Duodenal mucosa (tissue), 2 donors: ENCODE results near the gene ANO4.
"Not testable (repeated sequence)": the region's sequence is repeated elsewhere in the genome, so short reads cannot be mapped to it uniquely, and the experiment has no call there.

Source experiments
- H3K27ac ChIP-seq: one replicate; pipeline ENCODE4 v1.7.0; 2013; ENCODE audit warnings: low read depth, low read length
- H3K27me3 ChIP-seq, 2 donors: one replicate each; pipeline ENCODE4 v1.7.0; 2013; ENCODE audit warnings: low read length in 2 of 2, control low read depth in 1 of 2; ENCODE audit not compliant: insufficient read depth in 2 of 2, control insufficient read depth in 1 of 2
- H3K36me3 ChIP-seq, 2 donors: one replicate each; pipeline ENCODE4 v1.7.0; 2013; ENCODE audit warnings: low read length in 2 of 2, control low read depth in 1 of 2; ENCODE audit not compliant: insufficient read depth in 2 of 2, control insufficient read depth in 1 of 2
- H3K4me1 ChIP-seq, 2 donors: one replicate each; pipeline ENCODE4 v1.7.0; 2013; ENCODE audit warnings: low read length in 2 of 2, control low read depth in 1 of 2; ENCODE audit not compliant: insufficient read depth in 2 of 2, control insufficient read depth in 1 of 2
- H3K4me3 ChIP-seq, 2 donors: one replicate each; pipeline ENCODE4 v1.7.0; 2013; ENCODE audit warnings: low read length in 2 of 2, low read depth in 1 of 2
- H3K9ac ChIP-seq, 2 donors: one replicate each; pipeline ENCODE4 v1.7.0; 2013; ENCODE audit warnings: low read length in 2 of 2, low read depth in 1 of 2
- H3K9me3 ChIP-seq, 2 donors: one replicate each; pipeline ENCODE4 v1.7.0; 2013; ENCODE audit warnings: low read length in 2 of 2, control low read depth in 1 of 2; ENCODE audit not compliant: control insufficient read depth in 1 of 2

Gene ANO4

DNA sequence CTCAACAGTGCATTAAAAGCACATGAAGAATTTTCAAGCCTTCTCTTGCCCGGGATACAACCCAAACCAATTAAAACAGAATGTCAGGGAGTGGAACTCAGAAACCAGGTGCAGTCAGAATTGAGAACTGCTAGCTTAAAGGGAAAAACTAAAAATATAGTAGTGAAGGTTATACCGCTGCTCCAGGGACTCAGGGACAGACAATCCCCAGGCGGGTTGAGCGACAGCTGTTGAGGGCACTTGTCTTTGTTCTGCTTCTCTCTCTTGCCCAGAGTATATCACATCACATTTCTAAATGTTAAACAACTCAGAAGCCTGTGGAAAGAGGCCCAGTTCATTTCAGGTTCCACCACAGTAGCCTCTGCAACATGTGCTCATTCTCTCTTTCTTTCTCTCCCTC is 322.3 kb downstream of the ANO4 start:
- no peaks in the 10 kb centered on the region for H3K4me1 ChIP-seq
- H3K4me3 ChIP-seq, result no peak overlapping the region
- H3K27me3 ChIP-seq, result no peaks in the 10 kb centered on the region
- no peaks in the 10 kb centered on the region for H3K9me3 ChIP-seq
- no peak overlapping the region for H3K9ac ChIP-seq
- no peaks in the 10 kb centered on the region for H3K36me3 ChIP-seq
- no peak overlapping the region for H3K27ac ChIP-seq

DNA sequence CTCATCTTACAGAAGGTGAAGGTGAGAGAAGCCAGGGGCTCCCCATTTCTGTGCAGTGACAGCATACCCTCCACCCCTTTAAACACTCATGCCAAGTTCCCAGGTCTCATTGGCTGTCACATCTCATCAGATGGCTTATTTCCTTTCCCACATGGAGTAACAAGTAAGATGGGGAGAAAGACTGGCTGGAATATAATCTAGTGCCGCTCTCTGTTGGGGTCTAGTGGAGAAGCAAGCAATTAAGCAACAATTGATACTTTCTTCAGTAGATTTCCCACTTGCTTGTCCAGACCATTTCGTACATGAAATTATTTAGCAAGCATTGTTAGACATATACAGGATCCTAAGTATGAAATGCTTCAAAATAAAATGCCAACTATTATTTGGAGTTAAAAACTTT is 323.3 kb downstream of the ANO4 start:
- Histone ChIP-seq H3K36me3 (no peaks in the 10 kb centered on the region), H3K9ac (no peak overlapping the region), H3K4me3 (no peak overlapping the region), H3K4me1 (no peaks in the 10 kb centered on the region), H3K27me3 (no peaks in the 10 kb centered on the region), H3K27ac (no peak overlapping the region), H3K9me3 (no peaks in the 10 kb centered on the region)

DNA sequence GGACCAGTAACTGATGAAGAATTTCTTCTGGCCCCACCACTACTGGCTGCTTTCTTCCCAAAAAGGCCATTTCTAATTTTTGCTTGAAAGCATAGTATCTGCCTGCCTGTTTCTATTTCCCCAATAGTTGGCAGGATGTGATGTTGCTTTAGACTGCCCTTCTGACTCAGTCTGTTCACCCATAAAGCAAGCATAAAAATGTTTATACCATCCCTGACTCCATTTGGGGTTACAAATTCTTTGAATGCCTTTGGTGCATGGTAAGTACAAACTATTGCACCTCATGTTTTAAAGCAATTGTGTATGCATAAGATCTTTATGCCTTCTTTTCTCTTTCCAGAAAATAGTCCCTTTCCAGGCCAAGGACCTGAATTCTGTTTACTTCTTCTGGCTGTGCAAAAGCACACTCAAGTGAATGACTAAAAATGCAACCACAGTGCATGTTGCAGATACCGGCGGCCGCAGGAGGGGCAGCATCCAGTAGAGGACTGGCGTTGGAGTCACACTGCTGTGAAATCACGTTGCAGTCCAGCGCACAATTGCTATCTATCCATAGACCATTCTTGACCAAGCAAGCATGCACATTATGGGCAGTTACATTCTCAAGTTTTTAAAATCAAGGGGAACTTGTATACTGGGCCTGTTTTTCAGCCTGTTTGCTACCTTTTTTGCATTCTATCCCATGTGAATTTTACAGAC is 333.1 kb downstream of the ANO4 start:
- H3K27me3 ChIP-seq, result no peaks in the 10 kb centered on the region
- no peak overlapping the region for H3K9ac ChIP-seq
- no peaks in the 10 kb centered on the region for H3K9me3 ChIP-seq
- no peaks in the 10 kb centered on the region for H3K36me3 ChIP-seq
- H3K4me1 ChIP-seq, result no peaks in the 10 kb centered on the region
- H3K27ac ChIP-seq, result no peak overlapping the region
- no peak overlapping the region for H3K4me3 ChIP-seq

DNA sequence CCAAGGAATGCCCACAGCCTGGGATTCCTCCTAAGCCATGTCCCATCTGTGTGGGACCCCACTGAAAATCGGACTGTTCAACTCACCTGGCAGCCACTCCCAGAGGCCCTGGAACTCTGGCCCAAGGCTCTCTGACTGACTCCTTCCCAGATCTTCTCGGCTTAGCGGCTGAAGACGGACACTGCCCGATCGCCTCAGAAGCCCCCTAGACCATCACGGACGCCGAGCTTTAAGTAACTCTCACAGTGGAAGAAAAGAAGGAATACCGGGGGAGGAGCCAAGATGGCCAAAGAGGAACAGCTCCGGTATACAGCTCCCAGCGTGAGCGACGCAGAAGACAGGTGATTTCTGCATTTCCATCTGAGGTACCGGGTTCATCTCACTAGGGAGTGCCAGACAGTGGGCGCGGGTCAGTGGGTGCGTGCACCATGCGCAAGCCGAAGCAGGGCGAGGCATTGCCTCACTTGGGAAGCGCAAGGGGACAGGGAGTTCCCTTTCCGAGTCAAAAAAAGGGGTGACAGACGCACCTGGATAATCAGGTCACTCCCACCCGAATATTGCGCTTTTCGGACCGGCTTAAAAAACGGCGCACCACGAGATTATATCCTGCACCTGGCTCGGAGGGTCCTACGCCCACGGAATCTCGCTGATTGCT is 351.3 kb downstream of the ANO4 start:
- H3K4me1 ChIP-seq, H3K9me3 ChIP-seq, H3K27me3 ChIP-seq, H3K9ac ChIP-seq, H3K27ac ChIP-seq, H3K4me3 ChIP-seq, H3K36me3 ChIP-seq: not testable (repeated sequence)

DNA sequence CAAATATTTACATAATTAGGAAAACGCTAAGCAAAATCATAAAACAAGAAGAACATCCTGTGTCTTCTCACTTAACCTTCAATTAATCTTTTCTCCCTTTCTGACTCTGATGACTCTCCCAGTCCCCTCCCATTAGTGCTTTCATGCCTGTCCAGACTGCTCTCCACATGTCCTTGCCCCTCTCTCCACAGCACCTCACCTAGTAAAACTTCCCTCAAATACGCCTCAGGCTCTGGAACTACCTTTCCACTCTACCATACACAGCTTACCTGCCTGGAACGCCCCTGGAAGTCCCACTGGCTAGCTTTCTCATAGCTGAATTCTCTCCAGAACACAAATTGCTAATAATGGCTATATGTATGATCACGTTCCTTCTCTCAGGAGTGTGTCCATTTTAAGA is 370.7 kb downstream of the ANO4 start:
- Histone ChIP-seq H3K4me3 (no peak overlapping the region), H3K9me3 (no peaks in the 10 kb centered on the region), H3K27ac (no peak overlapping the region), H3K27me3 (no peaks in the 10 kb centered on the region), H3K4me1 (peaks cover 0 to 3% of the 10 kb centered on the region in 2 donors), H3K9ac (no peak overlapping the region), H3K36me3 (no peaks in the 10 kb centered on the region)

DNA sequence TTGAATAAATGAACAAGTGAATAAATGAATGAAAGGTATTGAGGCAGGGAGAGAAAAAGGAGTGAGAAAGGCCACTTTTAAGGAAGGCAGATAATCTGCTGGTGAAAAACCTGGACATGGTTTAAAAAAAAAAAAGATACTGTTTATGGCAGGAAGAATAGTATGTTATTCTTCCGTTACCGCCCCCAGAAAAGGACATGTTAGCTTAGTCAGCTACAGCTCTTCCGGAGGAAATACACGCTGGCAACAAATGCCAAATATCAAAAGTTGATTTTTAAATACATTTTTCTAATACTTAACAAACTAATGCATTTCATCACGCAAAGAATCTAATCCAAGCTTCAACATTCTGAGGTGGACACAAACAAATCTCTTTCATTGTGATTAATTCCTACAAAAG is 372.3 kb downstream of the ANO4 start:
- H3K4me3 ChIP-seq, result no peak overlapping the region
- no peak overlapping the region for H3K27ac ChIP-seq
- no peak overlapping the region for H3K9ac ChIP-seq
- H3K9me3 ChIP-seq, result no peaks in the 10 kb centered on the region
- H3K27me3 ChIP-seq, result no peaks in the 10 kb centered on the region
- peaks cover 0 to 3% of the 10 kb centered on the region in 2 donors for H3K4me1 ChIP-seq
- H3K36me3 ChIP-seq, result no peaks in the 10 kb centered on the region

DNA sequence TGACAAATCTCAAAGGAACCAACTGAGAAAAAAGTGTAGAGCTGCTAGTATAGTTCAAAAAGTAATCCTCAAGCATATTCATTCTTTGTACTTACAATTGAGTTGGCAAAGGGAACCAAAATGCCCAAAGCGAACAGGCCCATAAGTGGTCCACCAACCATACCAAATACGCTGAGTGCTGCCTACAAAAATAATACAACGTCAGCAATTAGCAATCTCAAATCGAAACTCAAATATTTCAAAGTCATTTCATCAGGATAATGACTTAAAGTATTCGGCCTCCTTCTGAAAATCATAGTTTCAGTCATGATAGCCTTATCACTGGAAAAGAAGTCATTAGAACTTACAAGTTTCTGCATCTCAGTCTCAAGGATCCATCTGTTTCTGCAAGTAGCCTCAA is 373.4 kb downstream of the ANO4 start:
- H3K9ac ChIP-seq, result no peak overlapping the region
- H3K4me1 ChIP-seq, result peaks cover 0 to 3% of the 10 kb centered on the region in 2 donors
- H3K27me3 ChIP-seq, result no peaks in the 10 kb centered on the region
- no peak overlapping the region for H3K4me3 ChIP-seq
- no peaks in the 10 kb centered on the region for H3K9me3 ChIP-seq
- H3K36me3 ChIP-seq, result no peaks in the 10 kb centered on the region
- no peak overlapping the region for H3K27ac ChIP-seq

DNA sequence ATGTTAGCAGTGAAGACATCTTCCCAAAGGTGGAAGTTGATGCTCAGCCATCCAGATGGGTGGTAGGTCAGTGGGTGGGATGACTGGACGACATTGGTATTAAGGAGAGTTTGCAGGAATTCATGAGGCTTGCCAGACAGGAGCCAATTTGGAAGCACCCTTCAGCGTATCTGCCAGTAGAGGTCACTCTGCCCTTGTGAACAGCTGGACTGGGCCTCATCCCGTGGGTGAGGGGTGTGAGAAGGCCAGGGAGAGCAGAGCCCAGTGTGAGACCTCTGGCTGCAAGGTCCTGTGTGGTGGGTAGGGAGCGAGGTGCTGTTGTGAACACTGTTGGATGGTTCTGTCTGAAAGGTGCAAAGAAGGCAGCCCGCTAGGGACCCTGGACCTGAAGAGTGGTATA is 377.7 kb downstream of the ANO4 start:
- peaks cover 3 to 9% of the 10 kb centered on the region in 2 donors for H3K4me1 ChIP-seq
- no peak overlapping the region for H3K4me3 ChIP-seq
- no peak overlapping the region for H3K9ac ChIP-seq
- no peak overlapping the region for H3K27ac ChIP-seq
- H3K9me3 ChIP-seq, result no peaks in the 10 kb centered on the region
- no peaks in the 10 kb centered on the region for H3K36me3 ChIP-seq
- H3K27me3 ChIP-seq, result no peaks in the 10 kb centered on the region

DNA sequence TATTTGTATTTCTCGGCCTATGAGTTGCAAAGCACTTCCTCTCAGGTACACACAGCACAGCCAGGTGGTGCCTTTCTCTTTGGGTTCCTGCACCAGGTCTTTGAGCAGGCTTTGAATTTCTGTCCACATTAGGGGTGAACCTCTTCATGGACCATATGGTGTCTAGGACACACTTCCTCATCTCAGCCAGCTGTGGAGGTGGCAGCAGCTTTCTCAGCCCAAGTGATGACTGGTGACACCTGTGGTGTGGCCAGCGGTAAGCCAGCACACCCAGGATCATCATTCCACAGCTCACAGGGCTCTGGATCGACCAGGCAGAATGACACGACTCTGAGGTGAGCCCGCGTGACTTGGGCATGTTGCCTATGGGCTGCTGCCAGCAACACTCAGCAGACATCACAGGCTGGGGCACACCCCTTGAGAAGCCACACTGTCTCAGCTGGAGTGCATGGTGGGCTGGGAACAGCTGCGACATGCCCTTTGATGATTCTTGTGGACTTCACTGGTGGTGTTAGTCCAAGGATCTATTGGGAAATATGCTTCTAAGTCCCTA is 378.7 kb downstream of the ANO4 start:
- Histone ChIP-seq H3K4me3 (no peak overlapping the region), H3K4me1 (peaks cover 3 to 9% of the 10 kb centered on the region in 2 donors), H3K27me3 (no peaks in the 10 kb centered on the region), H3K27ac (no peak overlapping the region), H3K36me3 (no peaks in the 10 kb centered on the region), H3K9ac (no peak overlapping the region), H3K9me3 (no peaks in the 10 kb centered on the region)

DNA sequence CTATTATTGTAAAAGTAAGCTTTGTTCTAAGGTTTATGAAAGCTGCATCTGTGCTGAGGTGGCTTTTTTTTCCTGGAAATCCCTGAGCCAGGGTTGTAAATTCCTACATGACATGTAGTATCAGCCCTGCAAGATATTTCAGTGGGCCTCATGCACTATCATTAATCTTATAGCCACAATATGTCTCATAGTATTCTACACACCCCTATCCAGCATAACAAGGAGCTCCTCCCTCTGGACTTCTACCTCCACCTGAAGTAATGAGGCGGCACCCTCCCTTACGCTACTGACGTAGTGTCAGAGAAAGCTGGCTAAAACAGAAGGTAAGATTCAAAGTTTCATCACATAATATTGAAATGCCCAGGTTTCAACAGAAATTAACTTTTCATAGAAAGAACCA is 380.0 kb downstream of the ANO4 start:
- H3K4me3 ChIP-seq, result no peak overlapping the region
- no peak overlapping the region for H3K27ac ChIP-seq
- no peaks in the 10 kb centered on the region for H3K27me3 ChIP-seq
- peaks cover 3 to 9% of the 10 kb centered on the region in 2 donors for H3K4me1 ChIP-seq
- H3K9me3 ChIP-seq, result no peaks in the 10 kb centered on the region
- H3K36me3 ChIP-seq, result no peaks in the 10 kb centered on the region
- H3K9ac ChIP-seq, result no peak overlapping the region
